Hepatocyte (in vitro differentiated cells): ENCODE results near the gene ZFP30.

ENCODE experiments used
- EZH2 ChIP-seq: fragments of 200-600 bp; sonication (generic); IDR thresholded peaks from 2 replicates; pipeline ENCODE4 v1.6.1; 2016; ENCODE audit warnings: antibody characterized with exemption, mild to moderate bottlenecking, borderline replicate concordance
- EZH2phosphoT487 ChIP-seq: fragments of 200-600 bp; sonication (generic); IDR thresholded peaks from one replicate; pipeline ENCODE4 v1.6.1; 2018; ENCODE audit warnings: antibody characterized with exemption, mild to moderate bottlenecking, low read depth, moderate library complexity; ENCODE audit not compliant: unreplicated experiment, severe bottlenecking
- TF ChIP-seq, protein P1 (sequence below): fragments of 200-600 bp; sonication (generic); IDR thresholded peaks from 2 replicates; pipeline ENCODE4 v1.5.1; 2016; ENCODE audit warnings: antibody characterized with exemption, mild to moderate bottlenecking; ENCODE audit not compliant: poor library complexity

DNA sequence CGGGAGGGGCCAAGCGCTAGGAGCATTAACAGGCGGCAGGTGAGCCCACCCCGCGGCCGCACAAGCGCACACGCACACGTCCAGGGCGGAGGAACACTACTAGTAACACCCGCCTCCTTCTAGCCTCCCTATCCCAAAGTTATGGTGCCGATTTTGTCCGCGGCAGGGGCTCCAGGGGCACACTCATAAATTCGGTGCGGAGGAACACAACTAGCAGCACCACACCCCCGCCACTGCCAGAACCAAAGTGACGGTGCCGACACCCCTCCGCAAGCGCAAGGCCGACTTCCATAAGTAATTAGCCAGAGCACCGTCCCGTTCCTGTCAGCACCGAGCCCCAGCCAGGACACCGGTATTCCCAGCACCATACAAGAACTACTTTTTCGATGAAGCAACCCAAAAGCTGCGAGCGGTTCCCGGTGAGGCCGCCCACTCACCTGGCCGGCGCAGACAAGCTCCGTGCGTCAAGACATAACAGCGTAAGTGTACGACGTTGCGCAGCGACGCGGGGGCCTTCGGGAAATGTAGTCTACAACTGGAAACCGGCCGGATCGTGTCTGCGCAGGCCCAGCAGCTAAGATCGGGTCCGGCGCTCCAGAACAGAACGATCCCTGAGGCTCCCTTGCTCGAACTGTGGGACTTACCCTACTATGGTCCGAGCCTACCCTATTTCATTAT, 60.8 kb downstream of the ZFP30 start, which contains the start of the genes ZNF540 and ZNF571:
- TF ChIP-seq, protein P1, sequence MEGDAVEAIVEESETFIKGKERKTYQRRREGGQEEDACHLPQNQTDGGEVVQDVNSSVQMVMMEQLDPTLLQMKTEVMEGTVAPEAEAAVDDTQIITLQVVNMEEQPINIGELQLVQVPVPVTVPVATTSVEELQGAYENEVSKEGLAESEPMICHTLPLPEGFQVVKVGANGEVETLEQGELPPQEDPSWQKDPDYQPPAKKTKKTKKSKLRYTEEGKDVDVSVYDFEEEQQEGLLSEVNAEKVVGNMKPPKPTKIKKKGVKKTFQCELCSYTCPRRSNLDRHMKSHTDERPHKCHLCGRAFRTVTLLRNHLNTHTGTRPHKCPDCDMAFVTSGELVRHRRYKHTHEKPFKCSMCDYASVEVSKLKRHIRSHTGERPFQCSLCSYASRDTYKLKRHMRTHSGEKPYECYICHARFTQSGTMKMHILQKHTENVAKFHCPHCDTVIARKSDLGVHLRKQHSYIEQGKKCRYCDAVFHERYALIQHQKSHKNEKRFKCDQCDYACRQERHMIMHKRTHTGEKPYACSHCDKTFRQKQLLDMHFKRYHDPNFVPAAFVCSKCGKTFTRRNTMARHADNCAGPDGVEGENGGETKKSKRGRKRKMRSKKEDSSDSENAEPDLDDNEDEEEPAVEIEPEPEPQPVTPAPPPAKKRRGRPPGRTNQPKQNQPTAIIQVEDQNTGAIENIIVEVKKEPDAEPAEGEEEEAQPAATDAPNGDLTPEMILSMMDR: no peak
- TF ChIP-seq EZH2phosphoT487 (no peak), EZH2 (no peak)
